Measurements from ENCODE around the gene CHRNB2.
A peak's percentile ranks its signal among the peaks of the same experiment; 100 is the strongest.

Gene CHRNB2

DNA sequence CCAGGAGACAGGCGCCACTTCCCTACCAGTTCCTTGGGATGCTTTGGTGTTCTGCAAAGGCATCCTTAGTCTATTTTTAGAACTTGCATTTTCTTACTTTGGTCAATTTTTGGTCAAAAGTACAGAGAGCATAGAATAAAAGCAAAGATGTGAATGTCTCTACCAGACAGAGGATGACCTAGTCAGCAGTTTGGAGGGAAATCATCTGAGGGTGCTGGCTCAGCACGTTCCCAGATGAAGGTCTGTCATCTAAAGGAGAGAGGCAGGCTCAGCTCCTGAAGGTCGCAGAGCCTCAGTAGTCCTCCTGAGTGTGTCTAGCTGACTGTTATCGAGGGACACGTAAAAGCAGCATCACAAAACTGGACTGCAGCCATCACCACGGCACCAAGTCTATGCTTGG lies 15.3 kb downstream of the CHRNB2 start:
- no peak for DNase-seq

DNA sequence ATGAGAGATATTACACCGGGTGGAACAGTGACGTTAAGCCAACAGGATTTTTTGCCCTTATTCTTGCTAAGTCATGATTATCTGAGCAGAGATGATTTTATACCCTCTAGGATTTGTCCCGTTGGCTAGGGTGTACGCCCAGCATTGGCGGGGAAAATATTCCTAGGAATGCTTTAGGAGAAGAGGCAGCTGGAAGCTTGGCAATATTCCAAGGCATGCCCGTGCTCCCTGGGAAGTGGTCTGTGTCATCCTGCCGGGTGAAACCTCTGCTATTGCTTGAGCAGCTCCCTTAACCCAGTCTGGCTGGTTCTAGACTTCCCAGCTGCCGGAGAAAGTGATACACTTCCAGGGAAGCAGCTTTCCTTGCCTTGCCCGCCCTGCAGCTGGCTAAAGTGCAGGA lies 16.2 kb downstream of the CHRNB2 start:
- DNase-seq, result no peak

DNA sequence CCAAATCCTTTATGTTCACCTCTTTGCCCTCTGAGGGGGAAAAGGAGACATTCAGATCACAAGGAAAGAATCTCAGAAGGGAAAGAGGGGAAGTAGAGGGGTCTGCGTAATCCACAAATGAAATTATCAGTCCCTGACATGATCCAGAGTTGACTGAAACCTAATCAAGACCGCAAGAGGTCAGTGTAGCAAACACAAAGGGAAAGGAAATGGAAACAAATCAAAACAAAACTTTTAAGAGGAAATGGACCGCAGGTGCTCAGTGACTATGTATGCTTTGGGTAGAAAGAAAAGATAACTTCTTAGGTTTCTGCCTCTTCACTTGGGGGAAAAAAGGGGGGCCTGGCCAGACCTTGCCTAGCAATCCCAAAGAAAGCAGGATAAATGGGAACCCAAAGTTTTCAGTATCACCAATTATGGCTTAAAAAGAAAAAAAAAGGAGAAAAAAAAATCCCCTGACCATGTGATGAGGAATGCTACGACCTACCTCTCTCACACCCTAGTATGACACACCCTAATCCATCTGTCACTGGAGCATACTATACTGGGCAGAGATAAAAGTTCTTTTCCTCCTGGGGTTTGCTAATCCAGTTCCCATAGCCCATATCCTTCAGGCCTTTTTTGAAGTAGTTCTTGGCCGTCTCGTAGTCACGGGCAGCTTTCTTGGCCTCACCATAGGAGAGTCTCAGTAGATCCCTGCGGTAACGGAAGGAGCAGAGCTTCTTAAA lies 16.9 kb downstream of the CHRNB2 start:
- no peak for DNase-seq

DNA sequence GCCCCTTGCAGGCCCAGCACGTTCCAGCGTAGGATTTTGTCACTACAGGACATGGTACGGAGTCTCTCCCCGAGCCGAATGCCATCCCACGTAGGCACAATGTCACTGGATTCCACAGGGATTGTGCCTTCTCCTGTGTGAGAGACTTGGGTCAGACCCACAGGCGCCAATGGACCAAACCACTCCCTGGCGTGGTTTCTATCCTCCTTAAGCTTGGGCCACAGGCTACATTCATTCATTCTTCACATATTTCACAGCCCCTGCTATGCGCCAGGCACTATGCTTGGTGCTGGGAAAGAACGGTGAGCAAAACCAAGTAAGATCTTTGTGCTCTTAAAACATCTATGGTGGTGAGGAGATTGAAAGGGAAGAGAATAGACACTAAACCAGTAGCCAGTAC lies 18.7 kb downstream of the CHRNB2 start:
- DNase-seq, result no peak

DNA sequence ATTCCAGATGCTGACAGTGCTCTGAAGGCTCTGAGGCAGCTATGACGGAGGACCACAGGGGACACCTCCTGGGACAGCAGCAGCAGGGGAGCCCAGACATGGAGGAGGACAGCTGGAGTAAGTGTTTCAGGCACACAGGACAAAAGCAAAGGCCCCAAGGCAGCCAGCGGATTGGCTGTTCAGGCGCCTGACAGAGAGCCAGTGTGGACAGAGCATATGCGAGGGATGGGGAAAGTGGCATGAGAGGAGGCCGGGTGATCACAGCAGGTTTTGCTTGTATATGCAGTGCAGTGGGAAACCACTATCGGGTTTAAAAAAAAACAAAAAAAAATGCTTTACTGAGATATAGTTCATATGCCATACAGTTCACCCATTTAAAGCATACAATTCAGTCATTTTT lies 19.1 kb downstream of the CHRNB2 start:
- DNase-seq, result no peak

DNA sequence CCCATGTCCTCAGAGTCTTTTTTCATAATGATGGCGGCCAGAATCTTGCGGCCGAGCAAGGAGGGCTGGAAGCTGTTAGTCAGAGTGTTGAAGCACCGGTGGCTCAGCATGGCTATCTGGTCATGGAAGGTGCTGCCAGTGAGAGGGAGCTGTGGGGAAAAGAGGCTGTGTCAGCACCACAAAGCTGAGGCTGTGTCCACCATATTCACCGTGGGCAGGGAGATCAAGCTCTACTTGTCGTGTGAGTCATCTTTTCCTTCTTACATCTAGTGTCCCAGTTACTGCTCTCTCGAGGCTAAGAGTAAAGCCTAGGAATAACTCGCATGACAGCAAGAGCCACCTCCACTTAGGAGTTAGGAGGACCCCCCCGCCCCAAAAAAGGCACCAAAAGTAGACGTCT lies 22.2 kb downstream of the CHRNB2 start:
- DNase-seq, result no peak

DNA sequence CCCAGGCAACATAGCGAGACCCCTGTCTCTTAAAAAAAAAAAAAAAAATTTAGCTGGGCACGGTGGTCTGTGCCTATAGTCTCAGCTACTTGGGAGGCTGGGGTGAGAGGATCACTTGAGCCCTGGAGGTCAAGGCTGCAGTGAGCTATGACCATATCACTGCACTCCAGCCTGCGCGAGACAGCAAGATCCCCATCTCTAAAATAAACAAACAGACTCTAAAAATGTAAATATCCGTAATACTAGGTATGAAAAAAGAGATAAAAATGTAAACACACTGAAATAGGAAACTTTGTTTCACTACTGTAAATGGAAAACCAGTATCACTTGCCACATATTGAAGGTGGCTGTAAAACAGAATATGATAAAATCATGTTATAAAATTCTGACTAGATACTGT lies 23.2 kb downstream of the CHRNB2 start:
- no peak for DNase-seq

DNA sequence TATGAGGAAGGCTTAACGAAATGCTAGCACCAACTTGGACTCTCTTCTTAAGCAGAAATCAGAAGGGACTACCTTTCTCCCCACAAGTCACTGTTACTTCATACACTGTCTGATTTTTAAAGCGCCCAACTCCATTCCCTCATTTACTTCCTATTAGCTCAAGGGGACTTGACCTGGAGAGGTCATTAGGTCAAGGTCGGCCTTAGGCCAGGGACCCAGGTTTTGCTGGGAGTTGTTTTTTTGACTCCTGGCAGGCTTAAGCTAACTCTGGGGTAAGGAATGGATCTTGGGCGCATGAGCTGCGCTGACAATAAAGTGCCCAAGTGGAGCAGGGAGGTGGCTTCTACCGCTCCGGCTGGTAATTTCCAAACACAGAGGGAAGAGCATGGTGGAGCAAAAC lies 23.6 kb downstream of the CHRNB2 start:
- no peak for DNase-seq

DNA sequence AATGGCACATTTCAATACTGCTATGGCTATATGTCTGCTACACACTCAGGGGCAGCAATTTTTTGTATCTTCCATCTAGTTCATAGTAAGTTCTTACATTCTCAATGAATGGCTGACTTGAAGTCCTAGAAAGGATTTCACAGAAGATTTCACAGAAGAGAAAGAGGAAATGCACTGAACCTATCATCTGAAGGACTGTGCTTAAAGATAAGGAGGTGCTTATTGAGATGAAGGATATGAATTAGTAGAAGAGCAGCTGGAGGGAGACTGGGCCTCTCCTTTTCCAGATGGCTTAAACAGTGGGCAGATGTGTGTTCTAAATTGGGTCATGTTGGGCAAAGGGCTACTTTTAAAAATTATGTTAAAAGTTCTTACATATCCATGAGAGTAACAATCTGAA lies 25.8 kb downstream of the CHRNB2 start:
- no peak for DNase-seq

DNA sequence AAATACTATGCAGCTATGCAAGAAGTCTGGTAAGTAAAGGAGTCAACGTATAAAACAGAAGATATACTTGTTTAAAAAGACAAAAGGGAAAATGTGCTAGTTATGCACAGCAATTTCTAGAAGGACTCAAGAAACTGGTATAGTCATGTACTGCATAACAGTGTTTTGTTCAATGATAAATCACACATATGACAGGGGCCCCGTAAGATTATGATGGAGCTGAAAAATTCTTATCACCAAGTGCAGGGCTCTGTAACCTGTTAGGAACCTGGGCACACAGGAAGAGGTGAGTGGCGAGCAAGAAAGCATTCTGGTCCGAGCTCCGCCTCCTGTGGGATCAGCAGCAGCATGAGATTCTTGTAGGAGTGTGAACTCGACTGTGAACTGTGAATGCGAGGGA lies 27.2 kb downstream of the CHRNB2 start:
- no peak for DNase-seq

DNA sequence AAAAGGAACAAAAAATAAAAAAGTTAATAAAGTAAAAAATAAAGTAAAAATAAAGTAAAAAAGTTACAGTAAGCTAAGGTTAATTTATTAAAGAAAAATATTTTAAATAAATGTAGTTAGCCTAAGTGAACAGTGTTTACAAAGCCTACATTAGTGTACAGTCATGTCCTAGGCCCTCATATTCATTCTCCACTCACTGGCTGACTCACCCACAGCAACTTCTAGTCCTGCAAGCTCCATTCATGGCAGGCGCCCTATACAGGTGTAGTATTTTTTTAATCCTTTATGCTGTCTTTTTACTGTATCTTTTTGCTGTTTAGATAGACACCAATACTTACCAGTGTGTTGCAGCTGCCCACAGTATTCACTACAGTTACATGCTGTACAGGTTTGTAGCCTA lies 28.0 kb downstream of the CHRNB2 start:
- no peak for DNase-seq

DNA sequence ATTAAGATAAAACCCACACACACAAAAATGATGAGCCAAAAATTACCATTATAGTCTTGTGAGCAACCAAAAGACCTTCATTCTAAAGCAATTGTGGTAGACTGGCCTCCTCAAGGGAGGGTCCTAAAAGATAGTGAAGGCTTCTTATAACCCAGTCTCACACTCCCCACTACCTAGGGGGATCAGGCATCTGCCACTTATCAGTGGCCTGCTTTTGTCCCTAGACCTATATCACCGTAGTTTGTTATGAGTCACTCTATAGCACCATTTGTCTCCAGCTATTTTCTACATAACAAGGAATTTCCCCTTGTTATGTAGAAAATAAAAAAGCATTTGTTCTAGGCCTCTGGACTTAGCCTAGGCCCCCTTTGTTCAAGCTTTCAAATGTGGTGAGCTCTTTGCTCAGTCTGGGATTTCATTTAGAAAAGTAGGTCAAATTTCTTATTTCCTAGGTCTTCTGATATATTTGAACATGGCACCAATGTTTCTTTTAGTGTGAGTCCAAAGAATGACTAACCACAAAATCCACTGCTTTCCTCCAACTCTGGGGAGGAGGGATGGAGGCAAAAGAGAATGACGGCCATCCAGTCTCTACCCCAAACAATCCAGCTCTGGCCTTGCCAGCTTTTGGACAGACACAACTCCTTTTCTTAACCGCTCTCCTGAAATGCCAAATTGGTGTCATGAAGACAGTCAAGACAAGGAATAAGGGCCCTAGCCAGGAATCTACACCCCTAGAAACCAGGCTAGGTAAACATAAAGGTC lies 31.5 kb downstream of the CHRNB2 start:
- no peak for DNase-seq

DNA sequence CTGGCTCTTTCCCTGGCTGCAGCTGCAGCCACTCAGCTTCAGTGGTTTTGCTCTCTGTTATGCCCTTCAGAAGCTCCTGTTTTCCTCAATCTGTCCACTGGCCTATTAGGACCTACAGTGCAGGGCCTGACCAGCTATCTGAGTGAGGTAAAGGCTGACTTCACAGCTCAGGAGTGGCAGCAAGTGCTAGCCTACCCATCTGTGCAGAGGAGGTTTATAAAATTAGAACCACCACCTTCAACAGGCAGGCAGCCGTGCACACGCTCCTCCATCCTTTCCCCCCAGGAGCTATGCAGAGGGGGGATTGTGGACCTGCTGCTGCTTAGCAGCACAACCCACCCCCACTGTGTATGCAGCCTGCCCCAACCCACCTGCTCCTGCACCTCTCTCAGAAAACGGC lies 32.1 kb downstream of the CHRNB2 start:
- no peak for DNase-seq

DNA sequence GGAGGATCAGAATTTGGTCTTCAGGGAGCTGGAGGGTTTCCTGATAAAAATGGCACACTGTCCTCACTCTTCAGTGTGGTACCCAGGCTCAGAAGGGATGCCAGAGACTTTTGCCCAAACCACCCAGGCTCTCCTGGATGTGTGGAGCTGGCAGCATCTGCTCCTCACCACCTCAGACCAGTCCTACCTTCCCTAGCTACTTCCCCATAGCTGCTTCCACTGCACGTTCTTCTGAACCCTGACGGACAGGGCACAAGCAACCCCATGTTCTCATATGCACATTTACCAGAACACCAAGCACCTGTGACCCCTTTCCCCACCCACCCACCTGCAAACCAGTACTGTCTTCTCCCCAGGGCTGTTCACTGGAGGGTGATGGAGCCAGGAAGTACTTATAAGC lies 35.7 kb downstream of the CHRNB2 start:
- DNase-seq, result no peak

DNA sequence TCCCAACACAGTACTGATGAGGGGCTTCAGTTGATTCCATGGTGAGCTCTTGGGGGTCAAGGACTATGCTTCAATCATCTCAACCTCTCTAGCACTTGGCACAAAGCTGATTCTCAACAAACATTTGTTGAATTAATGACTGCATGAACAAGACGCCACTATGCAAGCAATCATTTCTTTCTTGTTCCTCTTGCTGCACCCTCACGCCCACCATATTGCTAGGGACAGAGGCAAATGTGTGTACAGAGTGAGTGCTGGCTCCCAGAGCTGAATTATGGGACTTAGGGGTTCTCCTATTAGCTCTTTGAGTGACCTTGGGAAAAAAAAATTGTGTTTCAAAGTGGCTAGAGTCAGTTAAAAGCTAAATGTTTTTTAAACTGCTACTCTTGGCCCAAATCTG lies 38.0 kb downstream of the CHRNB2 start:
- DNase-seq, result no peak

DNA sequence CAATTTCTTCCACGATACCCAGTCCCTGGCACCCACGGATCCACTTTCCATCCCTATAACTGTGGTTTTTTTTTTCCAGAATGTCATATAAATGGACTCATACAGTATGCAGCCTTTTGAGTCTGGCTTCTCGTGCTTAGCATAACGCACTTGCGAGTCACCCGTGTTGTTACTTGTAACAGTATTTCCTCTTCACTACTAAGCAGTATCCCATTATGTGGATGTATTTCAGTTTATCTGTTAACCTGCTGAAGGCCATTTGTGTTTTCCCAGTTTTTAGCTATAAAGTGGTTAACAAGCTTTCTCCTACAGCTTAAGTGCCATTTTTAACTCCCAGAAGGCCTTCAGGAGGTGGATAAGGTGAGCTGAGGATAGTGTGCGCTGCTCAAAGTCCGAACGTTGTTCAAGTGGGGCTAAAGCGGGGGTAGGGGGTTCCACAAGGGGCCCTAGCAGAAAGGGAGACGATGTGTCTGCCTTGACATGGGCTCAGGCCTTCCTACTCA lies 39.6 kb downstream of the CHRNB2 start:
- no peak for DNase-seq

DNA sequence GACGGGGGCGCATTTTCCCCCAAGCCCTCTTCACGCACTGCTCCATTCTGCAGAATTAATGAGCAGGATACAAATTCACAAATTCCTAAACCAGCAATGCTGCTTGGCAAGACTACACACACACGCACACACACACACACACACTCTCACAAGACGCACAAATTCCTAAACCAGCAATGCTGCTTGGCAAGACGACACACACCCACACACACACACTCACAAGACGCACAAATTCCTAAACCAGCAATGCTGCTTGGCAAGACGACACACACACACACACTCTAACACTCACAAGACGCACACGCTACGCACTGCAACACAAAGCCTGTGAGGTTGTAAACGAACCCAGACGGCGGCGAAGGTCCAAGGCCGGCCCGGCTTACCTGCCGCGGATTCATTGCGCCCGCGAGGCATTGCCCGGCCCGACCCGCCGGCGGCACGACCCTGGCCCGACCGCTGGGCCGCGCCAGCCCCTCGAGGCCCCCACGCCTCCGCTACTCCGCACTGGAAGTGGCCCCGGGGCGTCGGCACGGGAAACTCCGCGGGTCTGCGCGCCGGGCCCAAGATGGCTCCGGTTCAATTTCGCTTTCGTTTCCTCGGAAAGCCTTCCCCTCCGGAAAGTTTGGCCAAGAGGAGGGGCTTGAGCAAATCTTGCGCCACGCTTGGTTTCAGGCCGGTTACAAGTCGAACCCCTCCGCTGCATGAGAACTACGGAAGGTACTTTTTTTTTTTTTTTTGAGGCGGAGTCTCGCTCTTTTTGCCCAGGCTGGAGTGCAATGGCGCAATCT lies 40.2 kb downstream of the CHRNB2 start, which contains the start of gene ADAR:
ADAR (minus strand) TSS at position 578 of the 788 bp plus-strand sequence; CDS start at position 398, 180 bp downstream.
- DNase-seq, result peak; percentile 86

DNA sequence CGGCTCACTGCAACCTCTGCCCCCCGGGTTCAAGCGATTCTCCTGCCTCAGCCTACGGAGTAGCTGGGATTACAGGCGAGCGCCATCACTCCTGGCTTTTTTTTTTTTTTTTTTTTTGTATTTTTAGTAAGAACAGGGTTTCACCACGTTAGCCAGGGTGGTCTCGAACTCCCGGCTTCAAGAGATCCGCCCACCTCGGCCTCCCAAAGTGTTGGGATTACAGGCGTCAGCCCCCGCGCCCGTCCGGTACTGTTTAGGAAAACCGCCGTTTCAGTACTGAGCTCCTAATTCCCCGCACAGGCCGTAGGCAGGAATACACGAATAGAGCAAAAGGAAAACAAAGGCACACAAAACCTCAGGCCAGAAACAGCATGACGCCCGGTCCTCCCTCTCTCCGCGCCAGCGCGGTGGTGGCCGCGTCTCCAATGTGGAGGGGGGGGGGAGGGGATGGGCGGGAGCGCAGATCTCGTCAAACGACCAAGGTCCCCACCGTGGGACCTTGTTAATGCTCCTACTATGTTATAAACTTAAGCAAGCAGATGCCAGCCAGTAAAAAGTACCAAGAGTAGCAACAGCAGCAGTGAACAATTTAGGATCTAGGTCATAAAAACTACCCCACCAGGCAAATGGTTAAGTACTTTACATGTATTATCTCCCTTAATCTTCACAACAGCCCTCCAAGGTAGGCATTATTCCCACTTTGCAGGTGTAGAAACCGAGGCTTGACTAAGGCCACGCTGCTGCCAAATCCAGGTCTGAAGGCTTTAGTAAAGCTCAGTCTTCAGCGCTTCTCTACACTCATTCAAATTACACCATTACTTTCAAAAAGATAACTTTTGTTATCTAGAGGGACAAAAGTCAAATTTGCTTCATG lies 41.1 kb downstream of the CHRNB2 start:
- peak; percentile 45 for DNase-seq

DNA sequence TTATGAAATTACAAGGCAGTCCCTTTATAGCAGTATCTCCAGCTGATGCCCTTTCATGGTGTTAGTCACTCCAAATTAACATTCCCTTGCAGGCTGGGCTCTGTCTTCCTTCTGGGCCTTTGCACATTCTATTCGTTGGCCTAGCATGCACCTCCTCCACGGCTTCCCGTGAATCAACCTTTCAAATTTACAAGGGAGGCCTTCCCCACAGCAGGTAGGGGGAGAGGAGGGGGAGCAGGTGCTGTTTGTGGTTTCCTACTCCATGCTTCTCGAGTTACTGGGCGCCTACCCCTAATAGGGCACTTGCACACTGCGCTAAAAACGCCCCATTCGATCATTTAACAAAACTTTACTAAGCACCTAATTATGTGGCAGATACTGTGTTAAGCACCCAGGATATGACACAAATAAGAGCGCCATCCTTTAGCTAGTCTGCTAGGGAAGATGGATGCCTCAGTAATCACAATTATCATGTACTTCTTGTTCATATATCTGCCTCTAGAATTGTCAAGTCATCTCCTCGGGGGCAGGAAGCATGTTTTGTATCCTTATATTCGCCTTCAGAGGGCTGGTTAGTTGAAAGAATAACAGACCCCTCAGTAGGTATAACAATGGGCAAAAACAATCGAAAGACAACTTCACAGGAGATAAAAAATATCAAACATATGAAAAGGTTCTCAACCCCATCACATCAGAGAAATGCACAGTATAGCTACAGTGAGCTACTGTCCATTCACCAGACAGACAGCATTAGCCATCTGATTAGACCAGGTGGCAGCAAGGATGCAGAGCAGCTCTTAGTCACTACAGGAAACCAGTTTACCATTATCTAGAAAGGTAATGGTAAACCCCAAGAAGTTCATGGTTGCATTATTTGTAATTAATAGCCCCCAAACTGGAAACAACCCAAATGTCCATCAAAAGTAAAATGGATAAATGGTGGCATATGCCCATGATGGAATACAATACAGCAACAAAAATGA lies 42.1 kb downstream of the CHRNB2 start:
- DNase-seq, result peak; percentile 44

DNA sequence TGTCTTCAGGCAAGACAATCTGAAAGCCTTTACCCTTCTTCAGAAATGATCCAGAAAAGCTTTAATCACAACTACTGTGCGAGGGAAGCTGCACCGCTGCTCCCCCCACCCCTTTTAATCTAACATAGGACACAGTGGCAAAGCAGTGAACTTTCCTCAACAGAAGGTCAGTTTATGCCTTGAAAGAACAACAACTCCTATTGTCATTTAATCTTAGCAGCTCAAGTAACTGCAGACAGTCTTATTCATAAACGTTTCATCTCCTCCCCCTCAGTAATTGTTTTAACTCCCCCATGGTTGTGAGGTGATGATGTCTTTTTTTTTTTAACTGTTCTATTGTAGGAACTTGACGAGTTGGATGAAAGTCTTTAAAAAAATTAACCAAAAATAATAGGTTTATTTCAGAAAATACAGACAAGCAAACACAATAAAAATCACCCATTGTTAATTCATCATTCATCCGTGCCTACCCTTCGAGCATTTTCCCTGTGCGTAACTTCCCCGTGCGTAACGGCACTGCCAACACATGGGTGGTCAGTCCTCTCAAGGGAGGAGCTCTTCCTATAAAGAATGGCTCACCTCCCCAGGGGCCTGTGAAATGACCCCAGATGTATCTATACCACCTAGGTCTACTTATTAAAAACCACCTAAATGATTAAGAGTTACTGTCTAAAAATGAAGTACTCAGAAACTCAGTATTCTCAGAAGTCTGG lies 43.7 kb downstream of the CHRNB2 start:
- no peak for DNase-seq

DNA sequence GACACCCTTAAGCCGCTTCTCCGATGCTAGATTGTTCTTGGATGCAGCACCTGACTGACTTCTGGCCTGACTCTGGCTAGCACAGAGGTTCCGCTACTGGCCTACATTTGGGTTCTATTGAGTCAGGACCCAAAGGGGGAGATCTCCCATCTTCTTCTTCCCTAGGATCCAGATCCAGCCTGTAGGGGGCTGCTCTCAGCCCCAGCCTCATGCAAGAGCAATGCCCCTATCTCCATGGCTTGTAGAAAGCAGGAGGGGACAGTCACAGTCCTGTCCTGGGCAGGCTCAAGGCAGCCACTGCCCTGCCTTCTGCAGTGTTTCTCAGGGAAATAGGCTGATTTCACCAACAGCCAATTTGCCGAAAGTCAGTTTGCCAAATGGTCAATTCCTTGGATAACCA lies 46.7 kb downstream of the CHRNB2 start:
- no peak for DNase-seq

Data from activated CD4-positive, CD25-positive, alpha-beta regulatory T cell treated with anti-CD3 and anti-CD28 coated beads, Interleukin-2, amount 50 U/mL, for 72 hours (primary cell).